NCI-H82 treated with DMSO at 0.1 percent for 48 hours (cell line): ENCODE measurements around the gene SYNRG.
A peak's percentile ranks its signal among the peaks of the same experiment; 100 is the strongest.
"Not testable (repeated sequence)": the region's sequence is repeated elsewhere in the genome, so short reads cannot be mapped to it uniquely, and the experiment has no call there.

ENCODE experiments used
- DNase-seq: peaks from one replicate; lab custom pipeline; 2025; ENCODE audit not compliant: unreplicated experiment; lab: John Stamatoyannopoulos, UW

The SYNRG gene, protein sequence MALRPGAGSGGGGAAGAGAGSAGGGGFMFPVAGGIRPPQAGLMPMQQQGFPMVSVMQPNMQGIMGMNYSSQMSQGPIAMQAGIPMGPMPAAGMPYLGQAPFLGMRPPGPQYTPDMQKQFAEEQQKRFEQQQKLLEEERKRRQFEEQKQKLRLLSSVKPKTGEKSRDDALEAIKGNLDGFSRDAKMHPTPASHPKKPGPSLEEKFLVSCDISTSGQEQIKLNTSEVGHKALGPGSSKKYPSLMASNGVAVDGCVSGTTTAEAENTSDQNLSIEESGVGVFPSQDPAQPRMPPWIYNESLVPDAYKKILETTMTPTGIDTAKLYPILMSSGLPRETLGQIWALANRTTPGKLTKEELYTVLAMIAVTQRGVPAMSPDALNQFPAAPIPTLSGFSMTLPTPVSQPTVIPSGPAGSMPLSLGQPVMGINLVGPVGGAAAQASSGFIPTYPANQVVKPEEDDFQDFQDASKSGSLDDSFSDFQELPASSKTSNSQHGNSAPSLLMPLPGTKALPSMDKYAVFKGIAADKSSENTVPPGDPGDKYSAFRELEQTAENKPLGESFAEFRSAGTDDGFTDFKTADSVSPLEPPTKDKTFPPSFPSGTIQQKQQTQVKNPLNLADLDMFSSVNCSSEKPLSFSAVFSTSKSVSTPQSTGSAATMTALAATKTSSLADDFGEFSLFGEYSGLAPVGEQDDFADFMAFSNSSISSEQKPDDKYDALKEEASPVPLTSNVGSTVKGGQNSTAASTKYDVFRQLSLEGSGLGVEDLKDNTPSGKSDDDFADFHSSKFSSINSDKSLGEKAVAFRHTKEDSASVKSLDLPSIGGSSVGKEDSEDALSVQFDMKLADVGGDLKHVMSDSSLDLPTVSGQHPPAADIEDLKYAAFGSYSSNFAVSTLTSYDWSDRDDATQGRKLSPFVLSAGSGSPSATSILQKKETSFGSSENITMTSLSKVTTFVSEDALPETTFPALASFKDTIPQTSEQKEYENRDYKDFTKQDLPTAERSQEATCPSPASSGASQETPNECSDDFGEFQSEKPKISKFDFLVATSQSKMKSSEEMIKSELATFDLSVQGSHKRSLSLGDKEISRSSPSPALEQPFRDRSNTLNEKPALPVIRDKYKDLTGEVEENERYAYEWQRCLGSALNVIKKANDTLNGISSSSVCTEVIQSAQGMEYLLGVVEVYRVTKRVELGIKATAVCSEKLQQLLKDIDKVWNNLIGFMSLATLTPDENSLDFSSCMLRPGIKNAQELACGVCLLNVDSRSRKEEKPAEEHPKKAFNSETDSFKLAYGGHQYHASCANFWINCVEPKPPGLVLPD (N-terminal part only)

GRCh38 chr17:37609170-37610040, at the start of gene SYNRG:
TSS of gene SYNRG (minus strand) at chr17:37609418. CDS start at chr17:37609355, 63 bp downstream.
- DNase-seq = peak; percentile 82

DNA sequence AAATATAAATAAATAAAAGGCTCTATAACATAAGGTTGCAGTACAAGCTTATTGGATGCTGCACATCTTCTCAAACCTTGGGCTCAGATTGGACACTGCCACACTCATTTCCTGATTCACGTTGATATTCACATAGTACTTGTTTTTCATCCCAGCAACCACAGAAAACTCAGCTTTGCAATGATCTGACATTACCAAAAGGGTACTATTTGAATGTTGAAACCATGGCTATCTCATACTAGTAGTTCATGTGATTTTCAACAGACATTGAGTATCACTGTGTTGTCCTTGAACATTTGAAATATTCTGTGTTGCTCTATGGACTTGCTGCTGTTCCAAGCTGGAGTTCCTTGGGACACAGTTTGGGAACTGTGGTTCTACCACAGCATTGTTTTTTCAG, 48.0 kb upstream of the SYNRG start:
- no peak for DNase-seq

GRCh38 chr17:37651849-37652248, 42.6 kb upstream of the SYNRG start:
- no peak for DNase-seq

DNA sequence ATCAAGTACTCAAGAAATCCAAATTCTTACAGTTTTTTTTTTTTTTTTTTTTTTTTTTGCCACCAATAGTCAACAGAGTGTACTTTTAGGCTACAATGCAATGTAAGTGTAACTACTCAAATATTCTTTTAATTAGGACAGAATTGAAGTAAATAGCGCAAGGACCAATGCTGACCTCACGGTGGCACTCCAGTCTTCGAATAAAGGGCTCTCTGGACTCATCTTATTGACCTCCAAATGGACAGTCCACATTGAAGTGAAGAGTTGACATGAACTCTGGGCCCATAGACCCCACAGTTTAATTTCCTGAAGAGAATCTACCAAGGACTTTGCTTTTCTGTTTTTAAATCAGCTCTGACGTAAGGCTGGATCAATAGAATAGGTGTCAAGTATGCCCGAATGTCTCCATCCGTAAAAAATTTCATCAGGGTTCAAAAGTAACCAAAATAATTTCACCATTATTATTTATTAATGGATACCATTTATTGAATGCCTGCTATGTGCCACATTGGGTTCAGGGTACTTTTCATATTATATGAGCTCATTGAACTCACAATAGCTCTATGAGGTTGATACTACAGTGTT, 41.3 kb upstream of the SYNRG start:
- DNase-seq = peak; percentile 41

DNA sequence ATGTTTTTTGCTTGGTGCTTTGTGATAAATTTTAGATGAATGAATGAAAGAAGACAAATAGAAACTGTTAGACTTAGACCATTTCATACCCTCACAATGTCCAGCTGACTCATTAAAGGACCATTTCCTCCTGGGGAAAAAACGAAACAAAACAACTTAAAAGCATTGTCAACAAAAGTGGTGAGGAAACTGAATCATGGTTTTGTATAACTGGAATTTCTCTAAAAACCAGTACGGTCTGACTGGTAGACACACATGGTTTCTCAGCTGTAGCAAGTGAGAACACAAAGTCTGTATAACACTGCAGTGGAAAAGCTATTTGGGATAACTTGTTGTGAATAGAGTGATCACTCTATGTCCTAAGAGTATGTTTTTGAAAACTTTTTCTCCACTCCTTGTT, 39.3 kb upstream of the SYNRG start:
- no peak for DNase-seq

DNA sequence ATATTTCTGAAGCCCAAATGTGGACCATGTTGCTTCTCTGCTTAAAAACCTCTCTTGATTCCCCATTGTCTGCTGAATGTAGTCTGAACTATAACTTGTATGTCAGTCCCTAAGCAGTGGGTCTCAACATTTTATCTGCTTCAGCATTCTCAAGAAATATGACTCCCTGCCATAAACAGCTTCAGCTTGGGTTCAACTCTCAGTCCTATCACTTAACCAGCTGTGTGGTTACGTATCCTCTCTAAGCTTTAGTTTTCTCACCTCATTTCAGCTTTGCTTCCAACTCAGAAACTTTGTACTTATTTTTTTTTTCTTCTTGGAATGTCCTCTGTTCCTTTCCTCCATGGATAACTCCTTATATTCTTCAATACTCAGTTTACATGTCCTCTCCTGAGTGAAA, 38.6 kb upstream of the SYNRG start:
- DNase-seq = no peak

DNA sequence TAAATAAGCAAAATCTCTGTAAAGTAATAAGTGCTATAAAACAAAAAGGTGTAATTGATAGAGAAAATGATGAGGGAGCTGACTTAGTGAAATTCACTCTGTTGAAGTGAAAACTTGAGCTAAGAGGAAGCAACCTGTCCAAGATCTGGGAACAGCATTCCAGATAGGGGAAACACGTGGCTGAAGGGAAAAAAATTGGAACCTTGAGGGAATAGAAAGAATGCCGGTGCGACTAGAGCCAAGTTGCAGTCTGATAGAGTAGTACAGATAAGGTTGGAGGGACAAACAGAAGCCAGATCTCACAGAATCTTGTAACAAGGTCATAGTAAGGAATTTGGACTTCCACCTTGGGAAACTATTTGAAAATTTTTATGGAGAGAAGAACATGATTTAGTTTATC, 34.7 kb upstream of the SYNRG start:
- peak; percentile 34 for DNase-seq

DNA sequence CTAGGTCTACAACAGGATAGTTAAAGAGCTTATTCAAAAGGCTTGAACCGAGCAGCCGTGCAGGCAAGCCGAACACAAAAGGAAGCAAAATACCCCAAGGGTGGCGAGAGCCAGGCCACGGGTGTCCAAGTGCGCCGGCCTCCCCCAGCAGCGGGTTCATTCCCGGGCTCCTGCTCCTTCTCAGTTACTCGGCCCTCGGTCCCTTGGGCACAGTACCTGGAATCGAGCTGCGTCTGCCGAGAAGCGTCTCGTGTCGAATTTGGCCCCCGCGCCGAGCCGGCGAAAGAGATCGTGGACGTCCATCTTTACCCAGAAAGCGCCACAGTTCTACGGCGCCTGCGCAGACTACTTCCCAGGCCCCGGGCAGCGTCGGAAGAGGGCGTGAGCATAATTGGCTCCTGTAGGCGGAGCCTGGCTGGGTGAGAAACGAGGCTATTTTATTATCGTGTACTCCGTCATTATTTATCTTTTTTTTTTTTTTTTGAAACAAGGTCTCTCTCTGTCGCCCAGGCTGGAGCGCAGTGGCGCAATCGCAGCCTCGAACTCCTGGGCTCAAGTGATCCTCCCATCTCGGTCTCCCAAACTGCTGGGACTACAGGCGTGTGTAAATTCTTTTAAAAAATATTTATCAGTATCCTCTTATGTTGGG, 34.0 kb upstream of the SYNRG start, which contains the start of gene DDX52:
Gene DDX52 (minus strand): TSS at position 329 of the 649 bp plus-strand sequence. CDS start 26 bp downstream, at position 303.
- peak; percentile 77 for DNase-seq

DNA sequence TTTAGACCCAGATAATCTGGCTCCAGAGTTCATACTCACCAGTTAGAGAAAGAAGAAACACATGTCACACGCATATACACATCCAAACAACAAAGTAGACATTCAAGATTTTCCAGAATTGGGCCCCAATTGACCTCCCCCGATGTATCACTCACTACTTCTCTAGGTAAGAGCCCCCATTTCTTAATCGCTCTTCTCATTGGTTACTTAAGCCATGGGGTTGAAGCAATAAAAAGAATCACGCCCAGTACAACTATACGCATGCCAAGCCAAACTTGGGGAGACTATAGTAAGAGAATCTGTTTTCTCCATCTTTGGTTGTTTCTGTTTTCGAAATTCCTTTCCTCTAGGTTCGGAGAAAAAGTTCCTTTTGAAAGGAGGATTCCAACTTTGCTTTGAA, 33.5 kb upstream of the SYNRG start:
- no peak for DNase-seq

- no peak for DNase-seq
Measured at GRCh38 chr17:37640015-37640414, 30.8 kb upstream of the SYNRG start.

DNA sequence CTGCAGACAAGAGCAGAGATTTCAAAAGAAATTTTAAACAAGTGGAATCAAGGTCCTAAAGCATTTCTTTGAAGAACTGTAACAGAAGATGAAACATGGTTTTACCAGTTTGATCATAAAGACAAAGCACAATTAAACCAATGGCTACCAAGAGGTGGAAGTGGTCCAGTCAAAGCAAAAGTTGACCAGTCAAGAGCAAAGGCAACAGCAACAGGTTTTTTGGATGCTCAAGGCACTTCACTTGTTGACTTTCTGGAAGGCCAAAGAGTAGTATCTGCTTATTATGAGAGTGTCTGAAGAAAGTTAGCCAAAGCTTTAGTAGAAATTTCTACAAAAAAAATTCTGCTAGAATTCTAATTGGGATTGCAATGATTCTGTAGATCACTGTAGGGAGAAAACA, 28.7 kb upstream of the SYNRG start:
- DNase-seq = no peak

DNA sequence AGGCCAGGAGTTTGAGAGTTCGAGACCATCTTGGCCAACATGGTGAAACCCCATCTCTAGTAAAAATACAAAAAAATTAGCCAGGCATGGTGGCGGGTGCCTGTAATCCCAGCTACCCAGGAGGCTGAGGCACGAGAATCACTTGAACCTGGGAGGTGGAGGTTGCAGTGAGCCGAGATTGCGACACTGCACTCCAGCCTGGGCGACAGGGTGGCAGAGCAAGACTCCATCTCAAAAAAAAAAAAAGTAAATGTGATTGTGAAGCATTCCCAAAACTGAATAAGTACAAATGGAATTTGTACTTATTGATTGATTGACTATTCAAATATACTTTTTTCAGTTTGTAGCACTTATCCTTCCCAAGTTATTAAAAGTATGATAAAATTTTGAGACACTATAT, 7.2 kb upstream of the SYNRG start:
- DNase-seq = not testable (repeated sequence)

GRCh38 chr17:37614823-37615222, 5.6 kb upstream of the SYNRG start:
- no peak for DNase-seq

- no peak for DNase-seq
Measured at GRCh38 chr17:37614391-37614790, 5.2 kb upstream of the SYNRG start.

DNA sequence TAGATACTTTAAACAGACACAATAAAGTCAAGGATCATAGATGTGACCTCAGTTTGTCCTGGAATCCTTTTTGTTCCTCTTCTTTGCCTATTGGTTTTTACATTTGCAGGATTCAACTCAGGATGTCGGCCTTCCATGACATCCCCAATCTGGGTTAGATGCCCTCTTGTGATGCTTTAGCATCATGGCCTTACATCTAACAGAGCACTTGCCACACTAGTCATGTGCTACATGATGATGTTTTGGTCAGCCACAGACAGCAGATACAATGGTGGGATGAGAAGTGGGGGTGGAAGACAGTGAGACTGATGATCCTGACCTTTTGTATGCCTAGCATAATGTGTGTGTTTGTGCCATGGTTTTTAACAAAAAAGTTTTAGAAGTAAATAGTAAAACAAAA, 1.8 kb upstream of the SYNRG start:
- no peak for DNase-seq

- DNase-seq = not testable (repeated sequence)
Measured at GRCh38 chr17:37610041-37610420, 813 bp upstream of the SYNRG start.

- DNase-seq = peak; percentile 17
Measured at GRCh38 chr17:37608351-37609169, 658 bp downstream of the SYNRG start.

GRCh38 chr17:37607637-37608331, 1.4 kb downstream of the SYNRG start:
- DNase-seq = no peak
